NCI-H1694 treated with DMSO at 0.1 percent for 48 hours (cell line): ENCODE data around the gene OBP2A.
"Not testable (repeated sequence)": the region's sequence is repeated elsewhere in the genome, so short reads cannot be mapped to it uniquely, and the experiment has no call there.

Experiments used
- DNase-seq: peaks from one replicate; lab custom pipeline; 2025; lab: John Stamatoyannopoulos, UW

Gene OBP2A

GRCh38 chr9:135526730-135527571 is 19.0 kb upstream of the OBP2A start:
- no peak for DNase-seq

- DNase-seq: not testable (repeated sequence)
Measured at GRCh38 chr9:135528842-135529435, 17.0 kb upstream of the OBP2A start.

- no peak for DNase-seq
Measured at GRCh38 chr9:135530146-135530545, 15.8 kb upstream of the OBP2A start.

GRCh38 chr9:135531096-135531495 is 14.8 kb upstream of the OBP2A start:
- no peak for DNase-seq

GRCh38 chr9:135533113-135533512 is 12.8 kb upstream of the OBP2A start:
- no peak for DNase-seq

GRCh38 chr9:135533674-135534073 is 12.3 kb upstream of the OBP2A start:
- DNase-seq: no peak

- not testable (repeated sequence) for DNase-seq
Measured at GRCh38 chr9:135534192-135534711, 11.7 kb upstream of the OBP2A start.

- DNase-seq: not testable (repeated sequence)
Measured at GRCh38 chr9:135534826-135535225, 11.1 kb upstream of the OBP2A start.

GRCh38 chr9:135535631-135536030 is 10.3 kb upstream of the OBP2A start:
- not testable (repeated sequence) for DNase-seq

- no peak for DNase-seq
Measured at GRCh38 chr9:135536216-135536615, 9.7 kb upstream of the OBP2A start.

- not testable (repeated sequence) for DNase-seq
Measured at GRCh38 chr9:135543262-135543894, 2.5 kb upstream of the OBP2A start.

- DNase-seq: no peak
Measured at GRCh38 chr9:135544981-135545635, 818 bp upstream of the OBP2A start.

- not testable (repeated sequence) for DNase-seq
Measured at GRCh38 chr9:135546792-135547617, 1.1 kb downstream of the OBP2A start.

GRCh38 chr9:135547756-135548736 is 2.1 kb downstream of the OBP2A start:
- no peak for DNase-seq

- not testable (repeated sequence) for DNase-seq
Measured at GRCh38 chr9:135549478-135550343, 3.8 kb downstream of the OBP2A start.

GRCh38 chr9:135550344-135550918 is 4.5 kb downstream of the OBP2A start:
- DNase-seq: no peak

GRCh38 chr9:135551031-135551430 is 5.1 kb downstream of the OBP2A start:
- no peak for DNase-seq

- no peak for DNase-seq
Measured at GRCh38 chr9:135551456-135551855, 5.5 kb downstream of the OBP2A start.
